ENCODE results near the gene ATXN10.

ATXN10 gene

DNA sequence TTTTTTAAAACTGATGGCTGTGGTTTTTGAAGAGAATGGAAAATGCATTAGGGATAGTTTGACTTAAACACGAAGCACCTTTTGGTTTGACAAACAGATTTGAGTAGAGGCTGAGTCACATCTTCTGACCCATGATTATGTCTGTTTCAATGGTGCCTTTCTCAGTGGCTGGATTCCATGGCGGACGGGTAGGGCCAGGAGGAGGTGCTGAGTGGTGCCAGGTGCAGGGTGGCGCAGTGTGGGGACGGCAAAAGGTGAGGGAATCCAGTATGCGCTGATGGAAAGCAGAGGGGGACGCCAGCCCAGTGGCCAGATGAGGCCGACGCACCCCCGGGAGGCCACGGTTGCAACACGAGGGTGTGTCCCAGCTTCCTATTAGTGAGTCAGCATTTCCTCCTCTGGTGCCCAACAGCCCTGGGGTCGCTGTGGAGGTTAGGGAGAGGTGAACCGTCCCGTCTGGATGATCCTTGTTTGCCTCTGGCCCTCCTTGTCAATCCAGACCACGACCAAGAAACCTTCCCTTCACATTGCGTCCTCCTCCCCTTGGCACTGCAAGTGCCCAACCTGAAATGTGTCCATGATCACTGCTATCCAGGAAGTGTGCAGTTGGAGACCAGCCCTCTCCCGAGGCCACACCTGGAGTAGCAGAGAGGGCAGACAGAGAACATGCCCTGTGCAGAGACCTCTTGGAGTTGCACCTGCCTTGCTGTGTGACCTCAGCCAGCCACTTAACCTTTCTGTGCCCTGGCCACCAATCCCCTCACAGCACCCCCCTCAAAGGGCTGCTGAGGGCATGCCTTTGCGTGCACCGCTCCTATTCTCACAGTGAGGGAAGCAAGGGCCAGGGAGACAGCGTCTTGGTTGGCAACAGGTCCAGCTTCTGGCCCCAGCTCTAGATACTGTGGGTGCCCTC, 32.5 kb upstream of the ATXN10 start:
- TF ChIP-seq GATA3 (IDR thresholded peaks at IDR 0.05; ENCODE audit: low read depth, low read length) (no peak), GATA2 (IDR thresholded peaks at IDR 0.05; ENCODE audit: low read depth, low read length) (no peak)

DNA sequence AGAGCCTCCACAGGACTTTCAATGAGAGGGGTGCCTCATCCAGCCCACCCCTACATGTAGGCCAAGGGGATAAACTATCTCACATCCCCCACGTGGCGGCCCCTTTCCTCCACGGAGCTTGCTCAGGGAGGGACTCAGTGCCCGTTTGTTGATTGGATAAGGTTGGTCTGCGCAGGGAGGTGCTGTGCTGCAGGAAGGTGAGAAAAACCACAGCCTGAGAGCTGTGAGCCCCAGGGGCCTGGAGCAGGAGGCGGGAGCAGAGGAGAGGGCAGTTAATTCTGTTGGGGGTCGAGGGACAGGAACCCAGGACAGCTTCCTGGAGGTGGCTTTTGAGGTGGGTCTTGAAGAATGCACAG, 31.9 kb upstream of the ATXN10 start:
- TF ChIP-seq GATA3 (IDR thresholded peaks at IDR 0.05; ENCODE audit: low read depth, low read length): no peak
- TF ChIP-seq GATA2 (IDR thresholded peaks at IDR 0.05; ENCODE audit: low read depth, low read length): no peak

DNA sequence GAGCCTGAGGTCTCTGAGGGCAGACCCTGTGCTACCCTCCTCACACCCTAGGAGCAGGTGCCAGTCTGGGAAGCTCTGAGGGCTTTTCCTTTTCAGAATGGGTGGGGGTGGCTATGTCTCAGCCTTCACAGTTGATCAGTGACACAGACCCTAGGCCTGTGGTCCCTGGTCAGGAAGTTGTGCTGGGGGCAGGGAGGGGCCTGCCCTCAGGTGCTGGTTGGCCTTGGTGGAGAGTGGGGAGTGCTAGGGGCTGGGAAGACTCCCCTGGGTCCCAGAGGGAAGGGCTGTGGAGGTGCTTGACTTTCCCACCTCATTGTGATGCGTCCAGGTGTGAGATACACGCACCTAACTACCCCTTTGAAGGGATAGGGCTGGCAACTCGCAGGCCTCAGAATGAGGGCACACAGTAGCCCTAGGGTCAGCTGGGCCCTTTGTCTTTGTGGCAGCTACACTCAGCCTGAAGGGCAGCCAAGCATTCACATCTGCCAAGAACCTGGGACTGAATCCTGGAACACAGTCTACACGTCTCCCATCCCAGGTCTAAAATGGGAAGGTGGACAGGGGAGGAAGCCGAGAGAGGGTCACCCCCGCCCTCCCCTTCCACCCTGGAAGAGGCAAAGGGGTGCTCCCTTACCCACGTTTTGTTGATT, 31.2 kb upstream of the ATXN10 start:
- TF ChIP-seq GATA2 (IDR thresholded peaks at IDR 0.05; ENCODE audit: low read depth, low read length) (no peak), GATA3 (IDR thresholded peaks at IDR 0.05; ENCODE audit: low read depth, low read length) (no peak)

DNA sequence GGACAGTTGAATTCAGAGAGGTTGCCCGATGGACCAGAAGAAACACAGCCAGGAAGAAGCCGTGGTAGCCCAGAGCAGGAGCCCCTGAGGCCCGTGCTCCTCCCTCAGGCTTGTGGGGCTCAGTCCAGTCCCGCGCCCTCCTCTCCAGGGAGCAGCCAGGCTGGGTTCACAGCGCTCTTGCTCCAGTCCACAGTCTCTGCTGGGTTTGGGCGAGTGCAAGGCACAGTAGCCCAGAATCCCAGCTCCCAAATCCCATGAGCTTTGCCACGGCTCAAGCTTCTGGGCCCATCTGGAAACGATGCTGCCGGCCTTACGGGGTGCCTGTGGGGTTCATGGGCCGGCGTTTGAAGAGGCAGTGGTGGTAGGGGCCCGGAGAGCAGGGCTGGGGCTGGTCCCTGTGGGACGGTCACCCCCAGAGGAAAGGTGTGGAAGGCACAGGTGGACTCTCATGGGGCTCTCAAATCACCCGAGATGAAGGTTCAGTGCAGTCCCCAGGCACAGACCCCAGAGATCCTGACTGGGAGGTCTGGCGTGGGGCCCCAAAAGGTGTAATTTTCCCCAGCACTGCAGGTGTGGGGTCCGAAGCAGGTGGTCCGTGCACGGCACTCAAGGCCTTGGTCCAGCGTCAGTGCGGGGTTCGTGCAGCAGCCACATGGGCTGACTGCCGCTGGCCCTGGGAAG, 30.6 kb upstream of the ATXN10 start:
- TF ChIP-seq GATA3 (IDR thresholded peaks at IDR 0.05; ENCODE audit: low read depth, low read length) (no peak), GATA2 (IDR thresholded peaks at IDR 0.05; ENCODE audit: low read depth, low read length) (no peak)

DNA sequence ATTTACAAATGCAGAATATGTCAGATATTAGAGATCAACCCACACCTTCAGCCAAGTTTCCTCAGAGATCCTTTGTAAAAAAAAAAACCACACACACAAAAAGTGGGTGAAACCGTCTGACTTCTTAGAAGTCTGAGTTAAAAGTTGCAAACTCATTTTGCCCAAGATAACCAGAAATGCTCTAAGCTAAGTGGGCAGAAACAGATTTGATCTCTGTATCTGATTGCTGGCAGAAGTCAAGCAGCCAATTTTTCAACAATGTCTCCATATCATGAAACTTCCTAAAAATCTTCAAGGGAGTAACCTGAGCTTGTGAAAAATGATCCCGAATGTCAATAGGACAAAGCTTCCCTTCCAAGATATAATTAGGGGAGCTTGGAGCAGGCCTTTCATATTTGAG, 28.6 kb upstream of the ATXN10 start:
- TF ChIP-seq GATA3 (IDR thresholded peaks at IDR 0.05; ENCODE audit: low read depth, low read length) (no peak), GATA2 (IDR thresholded peaks at IDR 0.05; ENCODE audit: low read depth, low read length) (no peak)

DNA sequence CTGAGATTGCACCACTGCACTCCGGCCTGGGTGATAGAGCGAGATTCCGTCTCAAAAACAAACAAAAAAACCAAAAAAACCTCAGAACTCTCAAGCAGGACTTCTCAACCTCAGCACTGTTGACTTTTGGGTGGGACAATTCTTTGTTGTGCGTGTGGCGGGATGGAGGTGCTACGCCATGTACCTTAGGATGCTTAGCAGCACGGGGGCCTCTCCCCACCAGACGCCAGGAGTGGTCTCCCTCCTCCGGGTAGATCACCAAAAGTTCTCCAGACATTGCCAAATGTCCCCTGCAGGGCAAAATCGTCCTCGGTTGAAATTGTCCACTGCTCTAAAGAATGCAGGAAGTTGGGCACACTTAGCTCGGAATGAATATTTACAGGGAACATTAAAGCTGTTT, 26.9 kb upstream of the ATXN10 start:
- no peak for TF ChIP-seq GATA3 (IDR thresholded peaks at IDR 0.05; ENCODE audit: low read depth, low read length)
- no peak for TF ChIP-seq GATA2 (IDR thresholded peaks at IDR 0.05; ENCODE audit: low read depth, low read length)

DNA sequence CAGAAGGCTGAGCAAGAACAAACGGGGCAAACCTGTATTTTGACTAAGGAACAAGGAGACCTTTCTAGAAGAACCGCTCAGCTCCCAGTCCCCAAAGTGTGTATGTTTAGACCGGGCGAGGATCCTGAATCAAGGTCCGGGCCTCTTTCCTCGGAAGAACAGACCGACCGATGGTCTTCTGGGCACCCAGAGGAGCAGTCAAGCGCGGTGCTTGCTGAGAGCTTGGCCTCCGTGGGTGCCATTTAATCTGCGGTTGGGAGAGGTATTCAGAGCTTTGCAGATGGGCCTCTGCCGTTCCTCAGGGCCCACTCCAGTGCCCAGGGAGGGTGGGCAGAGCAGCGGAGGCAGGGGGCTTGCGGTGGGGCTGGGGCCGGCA, 26.5 kb upstream of the ATXN10 start:
- TF ChIP-seq GATA2 (IDR thresholded peaks at IDR 0.05; ENCODE audit: low read depth, low read length) (no peak), GATA3 (IDR thresholded peaks at IDR 0.05; ENCODE audit: low read depth, low read length) (no peak)

DNA sequence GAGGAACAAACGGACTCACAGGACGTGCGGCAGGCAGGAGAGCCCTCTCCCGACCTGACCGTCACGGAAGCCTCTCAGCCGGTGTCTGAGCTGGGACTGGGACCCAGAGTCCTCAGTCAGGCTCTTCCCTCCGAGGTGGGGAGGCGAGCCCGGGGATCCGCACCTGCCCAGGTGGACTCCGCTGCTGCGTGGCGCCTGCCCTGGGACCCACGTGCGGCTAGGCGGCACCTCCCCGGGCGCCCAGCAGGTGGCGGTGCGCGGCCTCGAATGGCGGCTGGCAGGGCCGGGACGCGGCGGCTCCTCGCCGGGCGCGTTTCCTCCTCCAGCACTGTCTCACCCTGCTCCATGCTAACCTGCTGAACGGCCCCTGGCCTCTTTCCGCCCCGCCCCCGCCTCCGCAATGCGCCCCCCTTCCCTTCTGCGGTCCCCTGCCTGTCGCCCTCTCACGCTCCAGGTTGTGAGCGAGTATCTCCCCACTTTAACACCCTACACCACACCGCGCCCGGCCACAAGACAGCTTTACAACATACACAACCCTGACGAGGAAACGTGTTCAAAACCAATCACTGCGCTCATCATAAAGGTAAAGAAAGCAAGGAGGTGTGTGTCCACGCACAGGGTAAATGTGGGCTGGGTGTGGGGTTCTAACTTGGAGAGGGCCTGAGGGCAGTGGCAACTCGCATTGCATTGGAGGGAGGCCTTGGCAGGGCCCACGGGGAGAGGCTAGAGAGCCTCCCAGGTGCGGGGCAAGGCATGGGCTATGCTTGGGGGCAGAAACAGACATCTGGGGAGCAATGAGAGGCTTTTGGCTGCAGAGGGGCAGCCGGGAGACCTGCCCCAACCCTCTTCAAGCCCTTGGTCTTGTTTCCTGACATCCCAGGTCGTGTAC, 25.9 kb upstream of the ATXN10 start:
- TF ChIP-seq GATA3 (IDR thresholded peaks at IDR 0.05; ENCODE audit: low read depth, low read length): no peak

DNA sequence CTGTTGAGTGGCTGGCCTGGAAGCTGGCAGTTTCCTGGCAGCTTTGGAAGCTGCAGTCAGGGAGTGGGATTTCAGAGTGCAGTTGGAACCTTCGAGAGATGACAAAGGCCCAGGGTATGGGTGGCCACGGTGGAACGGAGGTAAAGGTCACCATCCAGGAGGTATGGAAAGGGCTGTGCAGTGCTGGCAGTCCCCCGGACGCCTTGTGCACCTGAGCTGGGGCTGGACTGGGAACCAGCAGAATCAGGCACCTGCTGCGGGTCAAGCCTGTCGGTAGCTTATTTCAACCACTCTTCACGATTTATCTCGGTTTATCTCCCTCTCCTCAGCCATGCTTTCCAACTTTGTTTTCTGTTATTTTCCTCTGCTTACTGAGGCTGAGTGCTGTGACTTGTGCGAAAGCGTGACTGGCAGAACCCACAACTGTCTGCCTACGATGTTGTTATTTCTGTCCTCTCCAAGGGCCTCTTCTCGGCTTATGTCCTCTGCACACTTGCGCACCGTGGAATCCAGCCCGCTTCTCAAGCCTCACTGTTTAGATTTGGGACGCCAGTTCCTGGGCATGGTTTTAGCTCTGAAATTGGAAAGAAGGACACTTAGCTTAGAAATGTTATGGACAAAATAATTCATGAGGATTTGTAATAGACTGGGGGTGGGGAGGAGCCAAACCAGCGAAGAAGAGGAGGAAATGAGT, 24.0 kb upstream of the ATXN10 start:
- TF ChIP-seq GATA3 (IDR thresholded peaks at IDR 0.05; ENCODE audit: low read depth, low read length) (no peak), GATA2 (IDR thresholded peaks at IDR 0.05; ENCODE audit: low read depth, low read length) (no peak)

DNA sequence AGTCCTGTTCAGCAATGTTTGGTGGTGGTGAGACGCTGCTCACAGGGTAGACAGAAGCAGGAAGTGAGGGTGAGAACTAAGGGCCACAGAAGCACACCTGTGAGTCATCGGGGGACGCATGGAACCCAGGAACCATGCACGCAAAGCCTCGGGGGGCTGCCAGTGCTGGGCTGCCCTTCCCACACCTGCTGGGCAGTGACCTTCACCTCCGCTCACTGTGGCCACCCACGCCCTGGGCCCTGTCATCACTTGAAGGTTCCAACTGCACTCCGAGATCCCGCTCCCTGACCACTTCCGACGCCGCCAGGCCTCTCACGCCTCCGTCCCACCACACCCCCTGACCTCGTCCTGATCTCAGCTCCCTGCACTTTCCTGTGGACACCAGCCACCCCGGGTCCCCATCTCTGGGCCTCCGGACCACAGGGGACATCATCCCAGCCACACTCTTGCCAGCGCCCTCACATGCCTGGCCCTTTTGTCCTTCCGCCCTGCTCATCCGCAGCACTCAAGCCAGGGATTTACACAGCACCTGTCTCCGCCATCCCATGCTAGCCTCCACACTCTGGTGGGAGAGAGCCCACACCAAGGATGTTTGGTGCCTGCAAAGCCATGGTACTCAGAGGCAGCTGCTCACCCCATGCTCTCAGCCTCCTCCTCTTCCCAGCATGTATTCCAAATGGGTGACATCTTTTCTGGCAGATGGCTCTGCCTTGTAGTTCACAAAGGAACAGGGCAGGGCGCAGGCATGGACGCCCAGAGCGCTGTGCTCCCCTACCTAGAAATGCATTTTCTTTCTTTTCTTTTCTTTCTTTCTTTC, 23.1 kb upstream of the ATXN10 start:
- TF ChIP-seq GATA2 (IDR thresholded peaks at IDR 0.05; ENCODE audit: low read depth, low read length) (no peak), GATA3 (IDR thresholded peaks at IDR 0.05; ENCODE audit: low read depth, low read length) (no peak)

DNA sequence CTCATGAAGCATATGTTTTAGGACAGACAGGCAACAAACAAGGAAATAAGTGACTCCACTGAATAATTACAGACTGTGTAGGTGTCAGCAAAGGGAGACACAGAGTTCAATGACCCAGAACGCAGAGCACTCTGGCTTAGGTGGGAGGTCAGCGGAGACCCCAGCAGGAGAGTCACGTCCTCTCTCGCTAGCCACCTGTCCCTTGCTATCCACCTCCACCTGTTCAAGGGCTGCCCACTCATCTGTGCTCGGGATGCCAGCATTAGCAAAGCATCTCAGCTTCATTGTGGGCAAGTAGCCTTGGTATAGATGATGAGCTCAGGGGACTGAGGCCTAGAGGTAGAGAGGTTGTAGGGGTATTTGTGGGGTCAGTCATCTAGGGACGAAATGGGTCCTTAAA, 21.8 kb upstream of the ATXN10 start:
- no peak for TF ChIP-seq GATA2 (IDR thresholded peaks at IDR 0.05; ENCODE audit: low read depth, low read length)
- no peak for TF ChIP-seq GATA3 (IDR thresholded peaks at IDR 0.05; ENCODE audit: low read depth, low read length)

DNA sequence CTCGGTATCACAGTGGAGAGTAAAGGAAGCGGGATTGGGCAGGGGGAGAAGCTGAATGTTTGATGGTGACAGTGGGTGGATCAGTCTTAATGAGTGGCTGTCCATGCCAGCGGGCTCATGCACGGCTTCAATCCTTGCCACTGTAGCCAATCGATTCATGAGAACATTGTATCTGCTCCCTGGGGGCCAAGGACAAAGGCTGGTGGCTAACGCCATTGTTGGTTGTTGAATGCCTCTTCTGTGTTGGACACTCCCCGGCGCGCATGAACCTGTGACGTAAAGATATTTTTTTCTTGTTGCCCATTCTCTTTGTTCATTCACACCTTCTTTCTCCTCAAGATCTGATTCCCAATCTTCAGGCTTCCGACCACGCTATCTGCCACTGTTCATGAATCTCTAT, 20.9 kb upstream of the ATXN10 start:
- TF ChIP-seq GATA3 (IDR thresholded peaks at IDR 0.05; ENCODE audit: low read depth, low read length) (no peak), GATA2 (IDR thresholded peaks at IDR 0.05; ENCODE audit: low read depth, low read length) (no peak)
